HEK293 (cell line): ENCODE measurements around the gene TBX15.
A peak's percentile ranks its signal among the peaks of the same experiment; 100 is the strongest.

Source experiments
- CTCF ChIA-PET: fragments of 350-600 bp; formaldehyde crosslinking; extraction: SDS; loops from one replicate; lab custom pipeline; 2021; ENCODE audit warnings: antibody characterized with exemption; lab: Yijun Ruan, JAX
- POLR2A ChIA-PET: fragments of 300-600 bp; formaldehyde crosslinking; extraction: SDS; loops from one replicate; lab custom pipeline; 2020; ENCODE audit warnings: antibody characterized with exemption, inconsistent platforms; lab: Yijun Ruan, JAX
- H3K27ac ChIP-seq: fragments of 200-500 bp; sonication (Bioruptor generic); 2 replicates; pipeline ENCODE4 v1.5.1; 2014; ENCODE audit warnings: low read depth, low read length, control low read depth, inconsistent platforms; ENCODE audit errors: extremely low read depth
- H3K36me3 ChIP-seq, 2 experiments: fragments of 200-500 bp in 1 of 2; sonication (Bioruptor generic) in 1 of 2; 1 replicate in 1 of 2; 2 replicates in 1 of 2; pipeline ENCODE4 v1.5.1; 2014 to 2017; ENCODE audit warnings: inconsistent platforms in 2 of 2, low read length in 2 of 2; ENCODE audit not compliant: control insufficient read depth in 2 of 2, insufficient read depth in 1 of 2
- H3K4me1 ChIP-seq: fragments of 200-500 bp; sonication (Bioruptor generic); 2 replicates; pipeline ENCODE4 v1.5.1; 2014; ENCODE audit warnings: mild to moderate bottlenecking, low read length, inconsistent platforms; ENCODE audit not compliant: control insufficient read depth, insufficient read depth
- H3K4me3 ChIP-seq: 2 replicates; pipeline ENCODE4 v1.5.1; 2011; ENCODE audit warnings: low read depth, mild to moderate bottlenecking, control low read depth, low read length, moderate library complexity
- H3K9me3 ChIP-seq: fragments of 200-500 bp; sonication (Bioruptor generic); 2 replicates; pipeline ENCODE4 v1.5.1; 2014; ENCODE audit warnings: low read depth, low read length, inconsistent platforms; ENCODE audit not compliant: control insufficient read depth, insufficient read depth
- EGR2 ChIP-seq: fragments of 450-650 bp; formaldehyde crosslinking; IDR thresholded peaks from 2 replicates; pipeline ENCODE4 v1.5.1; 2016; ENCODE audit warnings: low read depth, missing biosample characterization, missing genetic modification characterization
- FEZF1 ChIP-seq: fragments of 450-650 bp; formaldehyde crosslinking; IDR thresholded peaks from 2 replicates; pipeline ENCODE4 v1.5.1; 2016; ENCODE audit warnings: missing biosample characterization, missing genetic modification characterization
- GLI4 ChIP-seq: fragments of 450-650 bp; formaldehyde crosslinking; IDR thresholded peaks from 2 replicates; pipeline ENCODE4 v1.5.1; 2016; ENCODE audit warnings: missing biosample characterization, missing genetic modification characterization
- GLIS1 ChIP-seq: fragments of 450-650 bp; formaldehyde crosslinking; IDR thresholded peaks from 2 replicates; pipeline ENCODE4 v1.5.1; 2016; ENCODE audit warnings: missing biosample characterization, missing genetic modification characterization
- MZF1 ChIP-seq: fragments of 450-650 bp; formaldehyde crosslinking; IDR thresholded peaks from 2 replicates; pipeline ENCODE4 v1.5.1; 2017; ENCODE audit warnings: missing biosample characterization, missing genetic modification characterization, borderline replicate concordance
- PATZ1 ChIP-seq: fragments of 450-650 bp; formaldehyde crosslinking; IDR thresholded peaks from 2 replicates; pipeline ENCODE4 v1.5.1; 2016; ENCODE audit warnings: missing biosample characterization, missing genetic modification characterization
- ZBTB20 ChIP-seq: fragments of 450-650 bp; formaldehyde crosslinking; IDR thresholded peaks from 2 replicates; pipeline ENCODE4 v1.5.1; 2016; ENCODE audit warnings: missing biosample characterization, missing genetic modification characterization
- ZBTB21 ChIP-seq: fragments of 450-650 bp; formaldehyde crosslinking; IDR thresholded peaks from 2 replicates; pipeline ENCODE4 v1.5.1; 2017; ENCODE audit warnings: missing biosample characterization, missing genetic modification characterization
- ZFHX2 ChIP-seq: fragments of 450-650 bp; formaldehyde crosslinking; conservative IDR thresholded peaks from 2 replicates; pipeline ENCODE4 v1.5.1; 2016; ENCODE audit warnings: missing biosample characterization, missing genetic modification characterization
- ZNF274 ChIP-seq, 2 experiments: fragments of 200-500 bp in 1 of 2; fragments of 450-650 bp in 1 of 2; sonication (Bioruptor generic) in 1 of 2; formaldehyde crosslinking in 1 of 2; IDR thresholded peaks; 2 replicates each; pipeline versions ENCODE4 v1.5.1 to v1.6.1; 2014 to 2016; ENCODE audit warnings: borderline replicate concordance in 1 of 2, inconsistent platforms in 1 of 2, low read length in 1 of 2, missing biosample characterization in 1 of 2, missing genetic modification characterization in 1 of 2
- ZNF335 ChIP-seq: fragments of 450-650 bp; formaldehyde crosslinking; conservative IDR thresholded peaks from 2 replicates; pipeline ENCODE4 v1.5.1; 2016; ENCODE audit warnings: missing biosample characterization, missing genetic modification characterization
- ZNF423 ChIP-seq: fragments of 450-650 bp; formaldehyde crosslinking; IDR thresholded peaks from 2 replicates; pipeline ENCODE4 v1.5.1; 2016; ENCODE audit warnings: missing biosample characterization, missing genetic modification characterization
- ZNF585B ChIP-seq: fragments of 450-650 bp; formaldehyde crosslinking; IDR thresholded peaks from 2 replicates; pipeline ENCODE4 v1.5.1; 2016; ENCODE audit warnings: missing biosample characterization, missing genetic modification characterization
- ZNF776 ChIP-seq: fragments of 450-650 bp; formaldehyde crosslinking; IDR thresholded peaks from 2 replicates; pipeline ENCODE4 v1.5.0; 2017; ENCODE audit warnings: missing biosample characterization, missing genetic modification characterization, borderline replicate concordance
- ZNF837 ChIP-seq: fragments of 450-650 bp; formaldehyde crosslinking; IDR thresholded peaks from 2 replicates; pipeline ENCODE4 v1.5.1; 2016; ENCODE audit warnings: missing biosample characterization, missing genetic modification characterization
- ZSCAN16 ChIP-seq: fragments of 450-650 bp; formaldehyde crosslinking; IDR thresholded peaks from 2 replicates; pipeline ENCODE4 v1.5.1; 2016; ENCODE audit warnings: missing biosample characterization, missing genetic modification characterization
- TF ChIP-seq, protein P1 (sequence below): fragments of 450-650 bp; formaldehyde crosslinking; IDR thresholded peaks from 2 replicates; pipeline ENCODE4 v1.5.1; 2017; ENCODE audit warnings: missing biosample characterization, missing genetic modification characterization
- TF ChIP-seq, protein P2 (sequence below): fragments of 450-650 bp; formaldehyde crosslinking; IDR thresholded peaks from 2 replicates; pipeline ENCODE4 v1.5.1; 2016; ENCODE audit warnings: missing biosample characterization, missing genetic modification characterization
- TF ChIP-seq, protein P3 (sequence below): fragments of 450-650 bp; formaldehyde crosslinking; IDR thresholded peaks from 2 replicates; pipeline ENCODE4 v1.5.1; 2016; ENCODE audit warnings: missing biosample characterization, missing genetic modification characterization
- TF ChIP-seq, protein P4 (sequence below): fragments of 450-650 bp; formaldehyde crosslinking; IDR thresholded peaks from 2 replicates; pipeline ENCODE4 v1.5.1; 2017; ENCODE audit warnings: missing biosample characterization, missing genetic modification characterization
- TF ChIP-seq, protein P5 (sequence below): fragments of 450-650 bp; formaldehyde crosslinking; IDR thresholded peaks from 2 replicates; pipeline ENCODE4 v1.5.1; 2017; ENCODE audit warnings: missing biosample characterization, missing genetic modification characterization

TBX15 gene

GRCh38 chr1:118846443-118846842, 141.7 kb downstream of the TBX15 start (continued):
- TF ChIP-seq EGR2 (tag by site-specific recombination) (no peak), PATZ1 (tag by site-specific recombination) (no peak), GLI4 (tag by site-specific recombination) (no peak), ZNF837 (tag by site-specific recombination) (no peak)

DNA sequence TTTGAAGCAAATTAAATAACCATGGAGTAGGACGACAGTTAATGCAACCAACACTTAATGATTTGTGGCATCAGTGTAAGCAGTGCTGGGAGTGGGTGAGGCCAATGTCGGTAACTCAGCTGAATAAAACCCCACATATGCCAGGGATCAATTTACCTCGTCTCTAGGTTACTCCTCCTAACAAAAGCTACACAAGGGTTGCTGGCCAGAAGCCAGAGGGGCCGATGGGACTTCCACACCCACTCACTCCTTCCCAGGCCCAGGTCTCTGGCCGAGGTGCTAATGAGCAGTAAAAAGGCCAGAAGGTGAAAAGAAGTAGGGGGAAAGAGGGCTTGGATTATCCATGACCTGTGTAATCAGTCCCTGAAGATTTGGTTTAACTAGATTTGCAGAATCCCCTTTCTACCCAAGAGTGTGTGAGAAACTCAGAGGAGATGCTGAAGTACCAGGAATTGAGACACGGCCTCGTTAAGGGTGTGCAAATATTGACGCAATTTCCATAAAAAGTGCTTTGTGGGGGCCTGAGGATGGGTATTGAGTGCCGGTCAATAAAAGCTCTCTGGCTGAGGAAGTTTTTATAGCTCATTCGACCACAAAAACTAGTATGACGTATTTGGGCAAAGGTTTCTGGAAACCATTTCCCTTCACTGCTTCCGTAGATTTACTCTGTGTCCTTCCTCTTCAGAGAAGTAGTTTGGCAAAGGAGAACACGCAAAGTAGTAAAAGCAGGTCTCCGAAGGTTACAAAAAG, 145.5 kb downstream of the TBX15 start:
- H3K36me3 ChIP-seq = no peaks in the 10 kb centered on the region
- no peaks in the 10 kb centered on the region for H3K9me3 ChIP-seq
- H3K4me3 ChIP-seq = no peak overlapping the region
- POLR2A ChIA-PET = no interaction called here
- peaks cover 3% of the 10 kb centered on the region; the same call in 1 of the 2 replicates for H3K4me1 ChIP-seq
- CTCF ChIA-PET = no interaction called here
- no peak overlapping the region for H3K27ac ChIP-seq
- TF ChIP-seq ZNF423 (0 out of 2 replicates have a peak, but pooled peaks have one; percentile 16), ZNF585B (no peak), MZF1 (tag by site-specific recombination) (peak; percentile 91), ZNF776 (tag by site-specific recombination) (no peak), ZBTB21 (tag by site-specific recombination) (peak; percentile 67; the same call in 1 of the 2 replicates), ZNF274 (IDR thresholded peaks at IDR 0.05; ENCODE audit: low read length) (no peak), ZNF274 (tag by site-specific recombination; IDR thresholded peaks at IDR 0.05; ENCODE audit: borderline replicate concordance) (no peak), FEZF1 (tag by site-specific recombination) (peak; percentile 76), ZSCAN16 (tag by site-specific recombination) (no peak), ZFHX2 (tag by site-specific recombination) (peak; percentile 89), ZNF335 (tag by site-specific recombination) (0 out of 2 replicates have a peak, but pooled peaks have one; percentile 21), ZBTB20 (0 out of 2 replicates have a peak, but pooled peaks have one; percentile 36), GLIS1 (tag by site-specific recombination) (peak; percentile 79), EGR2 (tag by site-specific recombination) (peak; percentile 80)
- TF ChIP-seq, protein P1, sequence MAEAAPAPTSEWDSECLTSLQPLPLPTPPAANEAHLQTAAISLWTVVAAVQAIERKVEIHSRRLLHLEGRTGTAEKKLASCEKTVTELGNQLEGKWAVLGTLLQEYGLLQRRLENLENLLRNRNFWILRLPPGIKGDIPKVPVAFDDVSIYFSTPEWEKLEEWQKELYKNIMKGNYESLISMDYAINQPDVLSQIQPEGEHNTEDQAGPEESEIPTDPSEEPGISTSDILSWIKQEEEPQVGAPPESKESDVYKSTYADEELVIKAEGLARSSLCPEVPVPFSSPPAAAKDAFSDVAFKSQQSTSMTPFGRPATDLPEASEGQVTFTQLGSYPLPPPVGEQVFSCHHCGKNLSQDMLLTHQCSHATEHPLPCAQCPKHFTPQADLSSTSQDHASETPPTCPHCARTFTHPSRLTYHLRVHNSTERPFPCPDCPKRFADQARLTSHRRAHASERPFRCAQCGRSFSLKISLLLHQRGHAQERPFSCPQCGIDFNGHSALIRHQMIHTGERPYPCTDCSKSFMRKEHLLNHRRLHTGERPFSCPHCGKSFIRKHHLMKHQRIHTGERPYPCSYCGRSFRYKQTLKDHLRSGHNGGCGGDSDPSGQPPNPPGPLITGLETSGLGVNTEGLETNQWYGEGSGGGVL (tag by site-specific recombination) = 0 out of 2 replicates have a peak, but pooled peaks have one; percentile 25
- TF ChIP-seq, protein P2, sequence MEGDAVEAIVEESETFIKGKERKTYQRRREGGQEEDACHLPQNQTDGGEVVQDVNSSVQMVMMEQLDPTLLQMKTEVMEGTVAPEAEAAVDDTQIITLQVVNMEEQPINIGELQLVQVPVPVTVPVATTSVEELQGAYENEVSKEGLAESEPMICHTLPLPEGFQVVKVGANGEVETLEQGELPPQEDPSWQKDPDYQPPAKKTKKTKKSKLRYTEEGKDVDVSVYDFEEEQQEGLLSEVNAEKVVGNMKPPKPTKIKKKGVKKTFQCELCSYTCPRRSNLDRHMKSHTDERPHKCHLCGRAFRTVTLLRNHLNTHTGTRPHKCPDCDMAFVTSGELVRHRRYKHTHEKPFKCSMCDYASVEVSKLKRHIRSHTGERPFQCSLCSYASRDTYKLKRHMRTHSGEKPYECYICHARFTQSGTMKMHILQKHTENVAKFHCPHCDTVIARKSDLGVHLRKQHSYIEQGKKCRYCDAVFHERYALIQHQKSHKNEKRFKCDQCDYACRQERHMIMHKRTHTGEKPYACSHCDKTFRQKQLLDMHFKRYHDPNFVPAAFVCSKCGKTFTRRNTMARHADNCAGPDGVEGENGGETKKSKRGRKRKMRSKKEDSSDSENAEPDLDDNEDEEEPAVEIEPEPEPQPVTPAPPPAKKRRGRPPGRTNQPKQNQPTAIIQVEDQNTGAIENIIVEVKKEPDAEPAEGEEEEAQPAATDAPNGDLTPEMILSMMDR (tag by site-specific recombination) = no peak
- TF ChIP-seq, protein P3, sequence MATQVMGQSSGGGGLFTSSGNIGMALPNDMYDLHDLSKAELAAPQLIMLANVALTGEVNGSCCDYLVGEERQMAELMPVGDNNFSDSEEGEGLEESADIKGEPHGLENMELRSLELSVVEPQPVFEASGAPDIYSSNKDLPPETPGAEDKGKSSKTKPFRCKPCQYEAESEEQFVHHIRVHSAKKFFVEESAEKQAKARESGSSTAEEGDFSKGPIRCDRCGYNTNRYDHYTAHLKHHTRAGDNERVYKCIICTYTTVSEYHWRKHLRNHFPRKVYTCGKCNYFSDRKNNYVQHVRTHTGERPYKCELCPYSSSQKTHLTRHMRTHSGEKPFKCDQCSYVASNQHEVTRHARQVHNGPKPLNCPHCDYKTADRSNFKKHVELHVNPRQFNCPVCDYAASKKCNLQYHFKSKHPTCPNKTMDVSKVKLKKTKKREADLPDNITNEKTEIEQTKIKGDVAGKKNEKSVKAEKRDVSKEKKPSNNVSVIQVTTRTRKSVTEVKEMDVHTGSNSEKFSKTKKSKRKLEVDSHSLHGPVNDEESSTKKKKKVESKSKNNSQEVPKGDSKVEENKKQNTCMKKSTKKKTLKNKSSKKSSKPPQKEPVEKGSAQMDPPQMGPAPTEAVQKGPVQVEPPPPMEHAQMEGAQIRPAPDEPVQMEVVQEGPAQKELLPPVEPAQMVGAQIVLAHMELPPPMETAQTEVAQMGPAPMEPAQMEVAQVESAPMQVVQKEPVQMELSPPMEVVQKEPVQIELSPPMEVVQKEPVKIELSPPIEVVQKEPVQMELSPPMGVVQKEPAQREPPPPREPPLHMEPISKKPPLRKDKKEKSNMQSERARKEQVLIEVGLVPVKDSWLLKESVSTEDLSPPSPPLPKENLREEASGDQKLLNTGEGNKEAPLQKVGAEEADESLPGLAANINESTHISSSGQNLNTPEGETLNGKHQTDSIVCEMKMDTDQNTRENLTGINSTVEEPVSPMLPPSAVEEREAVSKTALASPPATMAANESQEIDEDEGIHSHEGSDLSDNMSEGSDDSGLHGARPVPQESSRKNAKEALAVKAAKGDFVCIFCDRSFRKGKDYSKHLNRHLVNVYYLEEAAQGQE (tag by site-specific recombination) = peak; percentile 60
- TF ChIP-seq, protein P4, sequence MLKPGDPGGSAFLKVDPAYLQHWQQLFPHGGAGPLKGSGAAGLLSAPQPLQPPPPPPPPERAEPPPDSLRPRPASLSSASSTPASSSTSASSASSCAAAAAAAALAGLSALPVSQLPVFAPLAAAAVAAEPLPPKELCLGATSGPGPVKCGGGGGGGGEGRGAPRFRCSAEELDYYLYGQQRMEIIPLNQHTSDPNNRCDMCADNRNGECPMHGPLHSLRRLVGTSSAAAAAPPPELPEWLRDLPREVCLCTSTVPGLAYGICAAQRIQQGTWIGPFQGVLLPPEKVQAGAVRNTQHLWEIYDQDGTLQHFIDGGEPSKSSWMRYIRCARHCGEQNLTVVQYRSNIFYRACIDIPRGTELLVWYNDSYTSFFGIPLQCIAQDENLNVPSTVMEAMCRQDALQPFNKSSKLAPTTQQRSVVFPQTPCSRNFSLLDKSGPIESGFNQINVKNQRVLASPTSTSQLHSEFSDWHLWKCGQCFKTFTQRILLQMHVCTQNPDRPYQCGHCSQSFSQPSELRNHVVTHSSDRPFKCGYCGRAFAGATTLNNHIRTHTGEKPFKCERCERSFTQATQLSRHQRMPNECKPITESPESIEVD (tag by site-specific recombination) = peak; percentile 85
- TF ChIP-seq, protein P5, sequence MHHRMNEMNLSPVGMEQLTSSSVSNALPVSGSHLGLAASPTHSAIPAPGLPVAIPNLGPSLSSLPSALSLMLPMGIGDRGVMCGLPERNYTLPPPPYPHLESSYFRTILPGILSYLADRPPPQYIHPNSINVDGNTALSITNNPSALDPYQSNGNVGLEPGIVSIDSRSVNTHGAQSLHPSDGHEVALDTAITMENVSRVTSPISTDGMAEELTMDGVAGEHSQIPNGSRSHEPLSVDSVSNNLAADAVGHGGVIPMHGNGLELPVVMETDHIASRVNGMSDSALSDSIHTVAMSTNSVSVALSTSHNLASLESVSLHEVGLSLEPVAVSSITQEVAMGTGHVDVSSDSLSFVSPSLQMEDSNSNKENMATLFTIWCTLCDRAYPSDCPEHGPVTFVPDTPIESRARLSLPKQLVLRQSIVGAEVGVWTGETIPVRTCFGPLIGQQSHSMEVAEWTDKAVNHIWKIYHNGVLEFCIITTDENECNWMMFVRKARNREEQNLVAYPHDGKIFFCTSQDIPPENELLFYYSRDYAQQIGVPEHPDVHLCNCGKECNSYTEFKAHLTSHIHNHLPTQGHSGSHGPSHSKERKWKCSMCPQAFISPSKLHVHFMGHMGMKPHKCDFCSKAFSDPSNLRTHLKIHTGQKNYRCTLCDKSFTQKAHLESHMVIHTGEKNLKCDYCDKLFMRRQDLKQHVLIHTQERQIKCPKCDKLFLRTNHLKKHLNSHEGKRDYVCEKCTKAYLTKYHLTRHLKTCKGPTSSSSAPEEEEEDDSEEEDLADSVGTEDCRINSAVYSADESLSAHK (tag by site-specific recombination) = peak; percentile 51; the same call in 1 of the 2 replicates
